Thyroid gland (tissue), 4 donors: ENCODE measurements around the gene IFT43. TPM values are rescaled to one million over a fixed set of nuclear protein-coding genes. Genes with fewer than 3 reads are reported as not detected.

Source experiments
- DNase-seq, 2 donors: peaks; one replicate each; pipeline ENCODE4 v3.0.0-alpha.2; 2019
- H3K27ac ChIP-seq, 3 donors: fragments of 200-600 bp; sonication (generic); 1 replicate in 2 of 3; 2 replicates in 1 of 3; pipeline ENCODE4 v1.5.1; 2016 to 2019; ENCODE audit warnings: mild to moderate bottlenecking in 1 of 3, moderate library complexity in 1 of 3
- H3K27me3 ChIP-seq: fragments of 200-600 bp; sonication (generic); one replicate; pipeline ENCODE4 v1.5.1; 2019
- H3K36me3 ChIP-seq, 2 donors: fragments of 200-600 bp; sonication (generic); one replicate each; pipeline ENCODE4 v1.5.1; 2016 to 2019
- H3K4me1 ChIP-seq, 2 donors: fragments of 200-600 bp; sonication (generic); one replicate each; pipeline ENCODE4 v1.5.1; 2017 to 2019
- H3K4me3 ChIP-seq, 3 donors: fragments of 200-600 bp; sonication (generic); replicated peaks in 1 of 3; 1 replicate in 2 of 3; 2 replicates in 1 of 3; pipeline ENCODE4 v1.5.1; 2016; ENCODE audit warnings: mild to moderate bottlenecking in 1 of 3
- H3K9me3 ChIP-seq: fragments of 200-600 bp; sonication (generic); one replicate; pipeline ENCODE4 v1.5.1; 2017
- POLR2A ChIP-seq, 2 donors: fragments of 450-650 bp; IDR thresholded peaks; one replicate each; pipeline ENCODE4 v1.6.1; 2017; ENCODE audit warnings: antibody characterized with exemption in 2 of 2, mild to moderate bottlenecking in 2 of 2, moderate library complexity in 1 of 2
- WGBS, 2 donors: methylation state at CpG; one replicate each; pipeline ENCODE4 v1.1.5; 2017; 5-methylcytosine and 5-hydroxymethylcytosine counted together
- intact Hi-C: fragments of 100-400 bp; cut with DNase I; formaldehyde crosslinking; loops from one replicate; pipeline ENCODE4 v1.15.1; 2023
- total RNA-seq, 4 donors: library from RNA; depleted of rRNA; stranded (reverse); fragments of >200 nt; gene quantifications; one replicate each; pipeline ENCODE4 v1.2.3, GENCODE V29; 2016
- TF ChIP-seq, protein P1 (sequence below), 6 experiments: fragments of 200-600 bp in 3 of 6; fragments of 450-650 bp in 3 of 6; sonication (generic) in 3 of 6; IDR thresholded peaks; one replicate each; pipeline ENCODE4 v1.5.1; 2016 to 2019; ENCODE audit warnings: antibody characterized with exemption in 6 of 6, mild to moderate bottlenecking in 2 of 6, inconsistent platforms in 1 of 6, moderate library complexity in 1 of 6

The IFT43 gene
- total RNA-seq, 4 donors from 2014 or later, result 39.0 to 59.8 (median 52.4) TPM

DNA sequence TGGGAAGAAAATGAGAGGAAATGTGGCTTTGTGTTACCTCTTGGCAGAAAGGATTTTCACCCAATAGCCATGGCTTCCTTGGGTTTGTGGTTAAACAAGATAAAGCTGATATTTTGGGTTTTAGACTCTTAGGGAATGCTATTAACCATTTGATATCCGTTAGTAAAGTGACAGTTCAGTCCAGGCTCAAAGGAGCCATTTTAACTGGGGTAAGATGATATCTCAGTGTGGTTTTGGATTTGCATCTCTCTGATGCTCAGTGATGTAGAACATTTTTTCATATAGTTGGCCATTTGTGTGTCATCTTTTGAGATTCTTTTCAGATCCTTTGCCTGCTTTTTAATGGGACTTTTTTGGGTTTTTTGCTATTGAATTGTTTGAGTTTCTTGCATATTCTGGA is 30.1 kb downstream of the IFT43 start:
- H3K4me1 ChIP-seq, result no peaks in the 10 kb centered on the region
- H3K9me3 ChIP-seq, result no peaks in the 10 kb centered on the region
- no peak for TF ChIP-seq POLR2A (IDR thresholded peaks at IDR 0.05)
- TF ChIP-seq, protein P1, sequence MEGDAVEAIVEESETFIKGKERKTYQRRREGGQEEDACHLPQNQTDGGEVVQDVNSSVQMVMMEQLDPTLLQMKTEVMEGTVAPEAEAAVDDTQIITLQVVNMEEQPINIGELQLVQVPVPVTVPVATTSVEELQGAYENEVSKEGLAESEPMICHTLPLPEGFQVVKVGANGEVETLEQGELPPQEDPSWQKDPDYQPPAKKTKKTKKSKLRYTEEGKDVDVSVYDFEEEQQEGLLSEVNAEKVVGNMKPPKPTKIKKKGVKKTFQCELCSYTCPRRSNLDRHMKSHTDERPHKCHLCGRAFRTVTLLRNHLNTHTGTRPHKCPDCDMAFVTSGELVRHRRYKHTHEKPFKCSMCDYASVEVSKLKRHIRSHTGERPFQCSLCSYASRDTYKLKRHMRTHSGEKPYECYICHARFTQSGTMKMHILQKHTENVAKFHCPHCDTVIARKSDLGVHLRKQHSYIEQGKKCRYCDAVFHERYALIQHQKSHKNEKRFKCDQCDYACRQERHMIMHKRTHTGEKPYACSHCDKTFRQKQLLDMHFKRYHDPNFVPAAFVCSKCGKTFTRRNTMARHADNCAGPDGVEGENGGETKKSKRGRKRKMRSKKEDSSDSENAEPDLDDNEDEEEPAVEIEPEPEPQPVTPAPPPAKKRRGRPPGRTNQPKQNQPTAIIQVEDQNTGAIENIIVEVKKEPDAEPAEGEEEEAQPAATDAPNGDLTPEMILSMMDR (IDR thresholded peaks at IDR 0.05), result no peak
- H3K36me3 ChIP-seq, result no peaks in the 10 kb centered on the region
- H3K27me3 ChIP-seq, result no peaks in the 10 kb centered on the region
- DNase-seq, result no peak
- no peak overlapping the region for H3K4me3 ChIP-seq
- intact Hi-C loops, result no loop called here
- no peak overlapping the region for H3K27ac ChIP-seq
- WGBS, 2 donors, result 71 to 86% methylated on average over 1 of the region's 1 CpG

DNA sequence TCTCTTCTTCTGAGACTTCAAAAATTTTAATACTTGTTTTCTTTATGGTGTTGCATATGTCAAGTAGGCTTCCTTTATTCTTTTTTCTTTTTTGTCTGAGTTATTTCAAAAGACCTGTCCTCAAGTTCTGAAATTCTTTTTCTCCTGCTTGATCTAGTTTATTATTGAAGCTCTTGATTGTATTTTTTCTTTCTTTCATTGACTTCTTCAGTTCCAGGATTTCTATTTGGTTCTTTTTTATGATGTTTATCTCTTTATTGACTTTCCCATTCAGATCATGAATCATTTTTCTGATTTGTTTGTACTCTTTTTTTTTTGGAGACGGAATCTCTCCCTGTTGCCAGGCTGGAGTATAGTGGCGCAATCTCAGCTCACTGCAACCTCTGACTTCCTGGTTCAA is 34.1 kb downstream of the IFT43 start:
- intact Hi-C loops, result no loop called here
- H3K9me3 ChIP-seq, result no peaks in the 10 kb centered on the region
- no peak for DNase-seq
- no peak for TF ChIP-seq POLR2A (IDR thresholded peaks at IDR 0.05)
- TF ChIP-seq, protein P1 (IDR thresholded peaks at IDR 0.05), result no peak
- H3K27ac ChIP-seq, result no peak overlapping the region
- H3K27me3 ChIP-seq, result no peaks in the 10 kb centered on the region
- peaks cover 0 to 7% of the 10 kb centered on the region in 2 donors for H3K36me3 ChIP-seq
- H3K4me1 ChIP-seq, result no peaks in the 10 kb centered on the region
- no peak overlapping the region for H3K4me3 ChIP-seq
- 98% methylated on average over 2 of the region's 2 CpGs for WGBS, 2 donors

DNA sequence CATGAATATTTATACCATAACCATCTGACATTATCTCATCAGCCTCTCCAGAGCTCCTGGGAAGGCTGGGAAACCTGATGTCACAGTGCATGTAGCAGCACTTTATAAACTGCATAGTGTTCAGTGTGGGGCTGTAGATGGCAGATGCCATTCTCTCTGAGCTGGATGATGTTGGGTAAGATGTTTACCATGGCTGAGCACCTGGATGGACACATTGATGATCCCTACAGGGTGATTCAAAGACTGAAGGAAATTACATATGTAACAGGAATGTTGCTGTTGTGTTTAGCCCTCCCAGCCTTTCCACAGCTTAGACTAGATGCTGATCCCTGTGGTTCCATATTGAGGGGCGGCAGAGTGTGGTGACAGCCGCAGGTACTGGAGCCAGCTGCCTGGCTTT is 37.4 kb downstream of the IFT43 start:
- H3K4me3 ChIP-seq, result no peak overlapping the region
- whole genome bisulfite sequencing, 2 donors, result 97% methylated on average over 2 of the region's 2 CpGs
- DNase-seq, result no peak
- H3K27me3 ChIP-seq, result no peaks in the 10 kb centered on the region
- H3K36me3 ChIP-seq, result peaks cover 0 to 7% of the 10 kb centered on the region in 2 donors
- no peak for TF ChIP-seq POLR2A (IDR thresholded peaks at IDR 0.05)
- TF ChIP-seq, protein P1 (IDR thresholded peaks at IDR 0.05), result no peak
- H3K27ac ChIP-seq, result no peak overlapping the region
- intact Hi-C loops, result no loop called here
- no peaks in the 10 kb centered on the region for H3K4me1 ChIP-seq
- no peaks in the 10 kb centered on the region for H3K9me3 ChIP-seq

DNA sequence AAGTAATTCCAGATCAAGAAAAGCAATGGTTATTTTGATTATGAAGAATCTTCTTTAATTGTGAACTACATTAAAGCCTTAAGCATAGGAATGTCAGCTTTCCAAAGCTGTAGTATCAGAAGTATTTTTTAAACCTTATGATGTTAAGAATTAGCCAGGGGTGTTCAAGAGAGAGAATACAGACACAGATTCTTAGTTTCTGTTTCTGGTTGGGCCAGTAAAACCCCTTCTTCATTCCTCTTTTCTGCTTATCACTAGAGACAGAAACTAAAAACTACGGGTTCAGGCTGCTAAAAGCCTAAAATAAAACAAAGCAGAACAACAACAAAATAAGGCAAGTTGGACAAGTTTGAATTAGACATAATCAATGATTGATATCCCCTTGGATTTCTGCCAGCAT is 38.2 kb downstream of the IFT43 start:
- intact Hi-C loops, result no loop called here
- Histone ChIP-seq H3K36me3 (peaks cover 0 to 7% of the 10 kb centered on the region in 2 donors), H3K4me3 (no peak overlapping the region), H3K9me3 (no peaks in the 10 kb centered on the region), H3K27ac (no peak overlapping the region), H3K27me3 (no peaks in the 10 kb centered on the region), H3K4me1 (no peaks in the 10 kb centered on the region)
- no peak for DNase-seq
- 75 to 83% methylated on average over 1 of the region's 1 CpG for WGBS, 2 donors
- TF ChIP-seq, protein P1 (IDR thresholded peaks at IDR 0.05), result no peak
- TF ChIP-seq POLR2A (IDR thresholded peaks at IDR 0.05), result no peak

DNA sequence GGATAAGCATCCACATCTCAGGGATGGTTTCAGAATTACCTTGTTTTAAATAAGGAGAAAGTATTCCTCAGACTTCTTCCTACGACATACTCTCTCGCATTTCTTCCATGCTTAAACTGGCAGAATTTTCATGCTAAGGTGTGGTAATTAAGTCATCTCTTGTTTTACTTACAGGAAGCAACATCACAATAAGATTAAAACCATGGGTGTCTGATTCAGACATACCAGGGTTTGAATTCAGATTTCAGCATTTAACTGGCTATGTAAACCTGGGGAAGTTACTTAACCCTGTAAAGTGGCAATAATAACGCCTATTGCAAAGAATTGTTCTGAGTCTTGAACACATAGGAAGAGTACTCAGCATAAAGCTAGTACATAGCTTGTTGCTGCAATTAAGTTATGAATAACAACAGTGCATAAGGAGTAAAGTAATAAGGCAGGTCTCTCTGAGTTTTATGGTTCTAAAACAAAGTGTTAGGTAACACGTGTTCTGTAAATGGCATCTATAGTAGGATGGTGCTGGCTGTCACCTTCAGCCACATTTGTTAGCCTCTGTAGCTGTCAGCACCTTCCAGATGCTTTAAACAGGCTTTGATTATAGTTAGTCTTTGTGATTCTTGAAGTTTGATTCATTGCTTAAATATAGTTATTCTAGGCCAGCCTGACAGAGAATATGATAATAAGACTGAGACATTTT is 38.8 kb downstream of the IFT43 start:
- no peaks in the 10 kb centered on the region for H3K27me3 ChIP-seq
- 88 to 95% methylated on average over 4 of the region's 4 CpGs for WGBS, 2 donors
- DNase-seq, result no peak
- peaks cover 0 to 7% of the 10 kb centered on the region in 2 donors for H3K36me3 ChIP-seq
- no peaks in the 10 kb centered on the region for H3K4me1 ChIP-seq
- TF ChIP-seq, protein P1 (IDR thresholded peaks at IDR 0.05), result no peak
- TF ChIP-seq POLR2A (IDR thresholded peaks at IDR 0.05), result no peak
- H3K4me3 ChIP-seq, result no peak overlapping the region
- intact Hi-C loops, result no loop called here
- no peaks in the 10 kb centered on the region for H3K9me3 ChIP-seq
- H3K27ac ChIP-seq, result no peak overlapping the region
